Lower leg skin (tissue), 3 donors: ENCODE results near the gene UTF1.

Experiments used
- CTCF ChIP-seq, 3 donors: fragments of 450-650 bp; IDR thresholded peaks; one replicate each; pipeline ENCODE4 v1.5.1; 2016; ENCODE audit warnings: antibody characterized with exemption in 3 of 3, mild to moderate bottlenecking in 3 of 3, moderate library complexity in 2 of 3
- POLR2A ChIP-seq, 2 donors: fragments of 450-650 bp; IDR thresholded peaks; one replicate each; pipeline ENCODE4 v1.6.1; 2016 to 2017; ENCODE audit warnings: antibody characterized with exemption in 2 of 2, mild to moderate bottlenecking in 1 of 2, moderate library complexity in 1 of 2

DNA sequence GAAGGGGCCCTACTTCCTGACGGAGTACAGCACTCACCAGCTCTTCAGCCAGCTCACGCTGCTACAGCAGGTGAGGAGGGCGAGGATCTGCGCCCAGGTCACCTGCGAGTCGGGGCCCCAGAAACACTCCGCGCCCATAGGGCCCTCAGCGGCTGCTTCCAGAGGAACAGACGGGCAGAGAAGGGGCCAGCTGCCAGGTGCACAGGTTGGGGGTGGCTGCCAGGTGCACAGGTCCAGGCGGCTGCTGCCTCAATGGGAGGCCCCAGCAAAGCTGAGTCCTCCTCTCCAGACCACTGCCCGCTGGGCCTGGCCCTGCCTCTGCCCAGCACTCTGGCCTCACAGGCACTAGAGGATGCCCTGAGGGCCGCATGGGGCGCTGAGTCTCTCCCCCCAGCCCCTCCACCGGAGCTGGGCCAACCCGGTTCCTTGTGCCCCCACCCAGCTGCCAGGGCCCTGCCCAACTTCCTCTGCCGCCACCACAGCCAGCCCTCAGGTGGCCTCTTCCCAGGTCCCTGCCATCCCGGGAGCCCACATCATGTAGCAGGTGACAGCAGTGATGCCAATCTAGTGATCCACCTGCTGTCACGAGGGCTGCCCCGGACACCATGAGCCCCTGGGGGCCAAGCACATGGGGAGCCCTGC is 17.0 kb upstream of the UTF1 start:
- TF ChIP-seq CTCF (IDR thresholded peaks at IDR 0.05) (no peak), POLR2A (IDR thresholded peaks at IDR 0.05) (no peak)
